Right lung (tissue), 10 donors: Measurements from ENCODE around the gene DHRS13. TPM values are rescaled to one million over a fixed set of nuclear protein-coding genes. Genes with fewer than 3 reads are reported as not detected.

Source experiments
- DNase-seq, 2 donors: peaks; one replicate each; pipeline ENCODE4 v3.0.0-alpha.2; 2013
- long read RNA-seq, 8 donors: transcript quantifications; one replicate each; lab custom pipeline, GENCODE V29; 2026
- polyA plus RNA-seq, 5 donors: library from polyadenylated mRNA; unstranded; fragments of 120-200 nt; gene quantifications; one replicate each; pipeline versions ENCODE4 v1.2.1 to v1.2.3, GENCODE V29; 2013; ENCODE audit warnings: inconsistent platforms in 1 of 5, low replicate concordance in 1 of 5; ENCODE audit not compliant: insufficient read length in 5 of 5, insufficient read depth in 1 of 5

DHRS13 gene, protein sequence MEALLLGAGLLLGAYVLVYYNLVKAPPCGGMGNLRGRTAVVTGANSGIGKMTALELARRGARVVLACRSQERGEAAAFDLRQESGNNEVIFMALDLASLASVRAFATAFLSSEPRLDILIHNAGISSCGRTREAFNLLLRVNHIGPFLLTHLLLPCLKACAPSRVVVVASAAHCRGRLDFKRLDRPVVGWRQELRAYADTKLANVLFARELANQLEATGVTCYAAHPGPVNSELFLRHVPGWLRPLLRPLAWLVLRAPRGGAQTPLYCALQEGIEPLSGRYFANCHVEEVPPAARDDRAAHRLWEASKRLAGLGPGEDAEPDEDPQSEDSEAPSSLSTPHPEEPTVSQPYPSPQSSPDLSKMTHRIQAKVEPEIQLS
- polyA plus RNA-seq: 1 to 10 TPM; 5.6 to 8.7 (median 6.8) TPM
- long read RNA-seq, donor 1, partial matches to known transcripts: 0 of 4 reads
- long read RNA-seq, donor 1, other reads (novel, unspliced or antisense): 0 of 4 reads
- long read RNA-seq, donor 2, partial matches to known transcripts: 0 of 6 reads
- long read RNA-seq, donor 2, other reads (novel, unspliced or antisense): 0 of 6 reads
- long read RNA-seq, donor 3, partial matches to known transcripts: 0 of 1 reads
- long read RNA-seq, donor 3, other reads (novel, unspliced or antisense): 0 of 1 reads
- long read RNA-seq, donor 4, partial matches to known transcripts: 0 of 3 reads
- long read RNA-seq, donor 4, other reads (novel, unspliced or antisense): 0 of 3 reads
- long read RNA-seq, donor 5, partial matches to known transcripts: 0 of 5 reads
- long read RNA-seq, donor 5, other reads (novel, unspliced or antisense): 0 of 5 reads
- long read RNA-seq, donor 6, partial matches to known transcripts: 0 of 3 reads
- long read RNA-seq, donor 6, other reads (novel, unspliced or antisense): 0 of 3 reads
- long read RNA-seq, donor 7, transcript DHRS13-201 (5 exons, 1,921 nt): major isoform, 10 of 13 reads
- long read RNA-seq, donor 7, partial matches to known transcripts: 0 of 13 reads
- long read RNA-seq, donor 7, other reads (novel, unspliced or antisense): 0 of 13 reads
- long read RNA-seq, donor 8, partial matches to known transcripts: 0 of 2 reads
- long read RNA-seq, donor 8, other reads (novel, unspliced or antisense): 0 of 2 reads

DNA sequence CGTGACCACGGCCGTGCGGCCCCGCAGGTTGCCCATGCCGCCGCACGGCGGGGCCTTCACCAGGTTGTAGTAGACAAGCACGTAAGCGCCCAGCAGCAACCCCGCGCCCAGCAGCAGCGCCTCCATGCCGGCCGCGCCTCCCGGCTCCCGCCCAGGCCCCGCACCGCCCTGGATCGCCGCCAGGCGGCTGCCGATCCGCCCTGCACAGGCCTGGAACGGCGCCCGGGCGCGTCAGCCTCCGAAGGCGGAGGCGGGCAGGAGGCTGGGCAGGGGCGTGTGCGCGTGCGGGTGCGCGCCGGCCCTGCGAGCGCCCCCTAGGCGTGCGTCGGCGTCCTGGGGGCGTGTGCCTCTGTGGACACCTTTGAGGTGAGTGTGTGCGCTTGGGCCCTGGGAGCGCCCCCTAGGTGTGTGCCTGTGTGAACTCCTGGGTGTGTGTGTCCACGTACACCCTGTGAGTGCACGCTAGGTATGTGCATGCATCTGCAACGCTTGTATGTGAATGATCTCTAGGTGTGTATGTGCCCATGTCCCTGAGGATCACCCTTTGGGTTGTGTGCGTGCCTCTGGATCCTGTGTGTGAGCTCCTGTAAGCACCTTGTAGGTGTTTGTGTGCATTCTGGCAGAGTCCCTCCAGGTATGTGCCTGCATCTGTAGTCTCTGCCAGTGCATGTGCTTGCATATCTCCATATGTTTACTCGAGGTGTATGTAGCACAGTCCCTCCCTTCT is at the start of gene DHRS13:
TSS of gene DHRS13 (minus strand) at position 261 of the 727 bp plus-strand sequence. CDS start at position 126, 135 bp downstream.
- DNase-seq: peak; percentile 91

DNA sequence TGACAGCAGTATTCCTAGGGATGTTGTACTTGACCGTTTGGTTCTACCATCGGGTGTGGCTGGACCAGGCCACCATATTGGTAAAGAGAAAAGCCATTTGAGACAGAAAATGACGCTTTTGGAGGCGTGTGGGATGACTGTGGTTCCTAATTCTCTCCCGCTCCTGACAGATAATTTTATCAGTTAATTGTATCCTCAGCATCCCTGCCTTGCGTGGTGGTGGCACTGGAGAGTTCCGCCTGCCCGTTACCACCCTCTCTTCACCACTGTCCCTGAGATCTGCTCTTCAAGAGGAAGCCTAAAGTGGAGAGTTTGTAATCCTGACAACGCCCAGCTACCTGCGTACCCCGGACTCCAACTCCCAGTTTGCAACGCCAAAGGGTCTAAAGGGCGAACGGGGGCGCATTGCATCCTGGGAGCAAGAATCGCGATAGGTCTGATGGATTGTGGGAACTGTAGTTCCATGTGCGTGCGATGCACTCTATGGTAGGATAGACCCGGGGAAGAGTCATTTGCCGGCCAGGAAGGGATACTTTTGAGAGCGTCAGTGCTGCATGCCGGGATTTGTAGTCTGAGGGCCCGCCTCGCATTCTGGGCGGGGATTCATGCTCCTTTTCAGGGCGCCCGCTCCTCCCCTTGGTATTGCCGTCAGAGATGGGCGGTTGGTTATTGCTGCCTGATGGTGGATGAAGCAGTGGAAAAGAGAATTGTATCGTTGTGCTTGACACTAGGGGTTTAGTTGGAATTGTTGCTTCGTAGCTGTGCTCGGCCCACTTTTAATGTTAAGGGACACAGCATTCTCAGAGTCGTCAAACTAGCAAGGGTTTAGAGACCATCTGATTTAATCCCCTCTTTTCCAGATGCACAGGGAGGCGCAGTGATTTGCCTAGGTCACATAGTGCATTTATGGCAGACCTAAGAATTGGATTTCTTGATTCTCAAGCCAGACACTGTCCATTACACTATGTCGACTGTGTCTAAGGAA is 49.4 kb upstream of the DHRS13 start:
- DNase-seq: peak; percentile 98

DNA sequence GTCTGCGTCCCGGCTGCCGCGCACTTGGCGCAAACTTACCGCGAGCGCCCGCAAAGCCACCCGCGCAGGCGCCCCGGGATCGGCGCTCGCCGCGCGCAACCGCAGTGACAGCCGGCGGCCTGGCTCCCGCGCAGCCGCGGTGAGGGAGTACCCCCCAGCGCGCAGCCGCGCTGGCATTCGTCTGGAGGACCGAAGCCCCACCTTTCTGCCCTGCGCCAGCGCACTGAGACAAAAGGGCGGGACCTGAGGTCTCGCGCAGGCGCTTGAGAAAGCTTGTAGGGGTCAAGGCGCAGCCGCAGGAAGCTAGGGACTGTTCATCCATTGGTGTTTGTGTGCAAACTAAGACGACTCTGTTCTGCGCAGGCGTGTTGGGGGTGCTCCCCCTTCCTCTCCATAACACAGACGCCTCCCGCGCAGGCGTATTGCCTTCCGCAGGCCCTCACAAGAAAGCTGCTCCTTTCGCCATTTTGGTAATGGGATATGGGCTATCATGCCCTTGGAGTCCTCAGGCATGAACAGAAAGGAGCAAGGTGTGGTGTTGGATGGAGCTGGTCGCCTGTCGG is 48.6 kb upstream of the DHRS13 start, which contains the start of gene PHF12:
TSS of gene PHF12 (minus strand) at position 91 of the 563 bp plus-strand sequence. CDS start 558 bp downstream, outside the sequence.
- DNase-seq: peak; percentile 100

DNA sequence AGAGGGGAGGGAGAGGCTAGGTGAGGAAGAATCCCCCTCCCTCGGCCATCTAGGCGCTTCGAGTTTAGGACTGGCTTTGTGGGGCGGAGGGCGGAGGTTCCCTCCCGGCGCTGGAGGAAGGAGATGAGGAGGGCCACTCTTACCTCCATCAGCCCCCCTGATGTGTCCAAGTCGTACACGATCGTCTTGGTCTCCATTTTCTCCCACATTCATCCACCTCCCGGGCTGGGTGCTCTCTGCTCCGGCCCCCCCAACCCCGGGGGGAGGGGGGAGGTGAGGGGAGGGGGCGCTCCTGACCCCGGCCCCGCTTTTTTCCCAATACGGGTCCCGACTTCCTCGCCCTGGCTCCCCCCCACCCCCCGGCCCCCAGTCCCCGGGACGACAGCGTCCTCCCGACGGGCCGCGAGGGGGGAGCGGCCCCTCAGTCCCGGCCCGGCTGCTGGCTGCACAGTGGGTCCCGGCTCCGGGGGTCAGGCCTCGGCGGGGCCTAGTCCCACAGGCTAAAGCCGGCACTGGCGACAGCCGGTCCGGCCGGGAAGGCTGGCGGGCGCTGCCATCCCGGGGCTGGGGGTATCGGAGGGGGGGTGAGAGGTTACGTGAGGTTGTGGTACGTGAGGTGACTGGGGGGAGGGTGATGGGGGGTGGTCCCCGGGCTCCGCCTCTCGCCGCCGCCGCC is 48.0 kb upstream of the DHRS13 start:
- DNase-seq: no peak

DNA sequence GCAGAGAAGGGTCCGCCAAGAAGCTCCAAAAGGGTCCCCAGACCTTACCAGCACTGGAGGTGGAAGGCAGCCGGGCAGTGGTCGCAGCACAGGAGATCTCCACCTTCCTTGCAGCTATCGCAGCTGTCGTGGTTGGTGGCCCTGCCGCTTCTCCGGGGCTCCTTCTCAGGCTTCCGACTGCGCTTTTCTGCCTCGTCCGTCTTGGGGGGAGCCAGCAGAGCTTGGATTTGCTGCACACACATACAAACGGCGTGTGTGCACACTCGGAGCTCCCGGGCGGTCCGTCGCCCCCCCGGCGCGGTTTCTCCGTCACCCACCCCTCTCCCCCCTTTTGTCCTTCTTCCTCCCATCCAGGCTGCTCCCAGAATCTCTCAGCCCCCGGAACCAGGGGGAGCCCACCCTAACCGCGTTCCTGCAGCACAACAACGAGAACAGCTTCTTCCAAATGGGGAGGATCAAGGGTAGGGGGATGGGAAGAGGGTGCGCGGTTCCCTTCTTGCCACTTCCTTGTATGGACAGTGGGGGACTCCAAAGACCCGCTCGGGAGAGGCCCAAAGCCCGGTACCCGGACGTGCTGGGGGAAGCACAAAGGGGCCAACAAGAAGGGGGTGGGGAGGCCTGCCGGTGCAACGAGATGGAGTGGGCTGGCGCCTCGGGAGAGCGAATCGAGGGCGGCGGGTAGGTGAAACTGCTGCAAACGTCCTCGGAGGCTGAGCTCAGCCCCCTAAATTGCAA is 47.3 kb upstream of the DHRS13 start:
- peak in 1 of 2 donors; percentile 50 for DNase-seq

DNA sequence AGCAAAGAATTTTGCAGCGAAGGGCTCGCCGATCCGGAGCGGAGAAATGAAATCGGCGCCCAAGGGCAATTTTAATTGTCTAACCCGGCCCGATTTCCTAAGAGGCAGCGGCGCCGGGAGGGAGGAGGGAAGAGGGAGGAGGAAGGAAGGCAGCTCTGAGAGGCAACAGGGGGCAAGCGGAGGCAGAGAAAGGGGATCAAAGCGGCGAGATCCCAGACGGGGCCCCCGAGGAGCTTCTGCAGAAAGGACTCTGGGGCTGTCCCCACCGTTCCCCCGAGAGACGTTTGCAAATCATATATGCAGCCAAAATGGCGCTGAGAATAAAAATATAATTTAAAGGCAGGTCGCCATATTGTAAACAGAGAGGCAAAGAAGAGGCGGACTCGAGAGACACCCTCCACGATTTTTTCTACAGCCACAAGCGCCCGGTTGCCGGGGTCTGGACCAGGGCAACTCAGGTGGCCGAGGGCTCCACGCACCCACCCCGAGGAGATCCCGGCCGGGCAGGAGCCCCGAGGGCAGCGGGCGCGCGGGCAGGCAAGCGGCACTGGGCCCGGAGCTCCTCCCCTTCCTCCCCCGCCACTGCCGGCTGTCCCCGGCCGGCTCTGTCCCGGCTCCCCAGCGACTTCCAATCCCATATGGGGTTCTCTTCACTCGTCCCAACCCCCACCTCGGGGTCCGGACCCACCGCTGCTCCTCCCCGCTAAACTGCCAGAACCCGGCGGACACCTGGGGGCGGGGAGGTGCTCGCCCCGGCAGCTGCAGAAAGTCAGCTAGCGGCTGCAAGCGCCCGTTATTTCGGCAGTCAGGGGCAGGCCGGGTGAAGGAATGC is 46.5 kb upstream of the DHRS13 start:
- peak; percentile 60 to 67 for DNase-seq

DNA sequence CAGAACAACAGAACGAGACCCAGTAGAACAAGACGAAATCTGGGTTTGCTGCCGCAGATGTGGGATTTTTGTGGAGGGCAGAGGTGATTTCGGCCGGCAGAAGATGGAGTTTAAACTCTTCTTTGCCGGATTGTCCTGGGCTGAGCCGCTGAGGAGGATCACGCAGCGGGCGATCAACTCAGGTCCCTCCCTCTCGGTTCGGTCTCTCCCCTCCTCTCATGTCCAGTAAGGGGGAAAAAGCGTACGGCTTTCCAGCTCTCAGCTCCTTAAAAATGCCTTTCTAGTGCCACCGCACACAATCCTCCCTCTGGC is 46.0 kb upstream of the DHRS13 start:
- no peak for DNase-seq

DNA sequence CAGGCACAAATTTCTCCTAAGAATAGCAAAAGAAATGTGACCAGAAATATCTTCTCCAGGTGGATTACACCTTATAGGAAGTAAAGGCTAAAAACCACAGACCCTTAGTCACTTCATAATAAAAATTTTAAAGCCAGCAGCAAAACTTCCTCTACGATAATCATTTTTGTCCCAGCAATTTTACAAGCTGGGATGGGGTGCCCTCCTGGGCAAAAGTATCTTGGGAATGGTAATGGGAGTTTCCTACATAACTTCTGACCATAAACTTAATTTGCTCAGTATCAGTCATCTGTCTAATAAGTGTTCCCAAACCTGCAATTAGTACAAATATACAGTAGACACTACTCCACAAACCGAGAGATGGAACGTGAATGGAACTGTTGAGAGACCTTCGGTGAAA is 45.5 kb upstream of the DHRS13 start:
- DNase-seq: no peak

DNA sequence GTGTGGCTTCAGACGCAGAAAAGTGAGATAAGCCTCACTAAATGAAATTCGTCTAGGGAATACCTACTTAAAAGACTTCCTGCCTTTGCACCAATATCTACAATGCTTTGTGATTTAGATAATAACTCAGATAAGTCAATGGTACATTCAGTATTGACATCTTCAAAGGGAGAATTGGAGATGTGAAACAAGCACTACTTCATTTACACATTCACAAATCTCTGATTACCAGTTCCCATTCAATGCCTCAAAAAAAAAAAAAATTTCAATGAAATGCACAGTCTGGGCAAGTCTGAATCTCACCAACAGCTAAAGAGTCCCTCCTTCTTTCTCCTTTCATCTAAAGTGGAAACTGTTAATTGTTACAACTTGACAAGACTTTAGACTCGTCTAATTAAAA is 44.8 kb upstream of the DHRS13 start:
- DNase-seq: no peak

DNA sequence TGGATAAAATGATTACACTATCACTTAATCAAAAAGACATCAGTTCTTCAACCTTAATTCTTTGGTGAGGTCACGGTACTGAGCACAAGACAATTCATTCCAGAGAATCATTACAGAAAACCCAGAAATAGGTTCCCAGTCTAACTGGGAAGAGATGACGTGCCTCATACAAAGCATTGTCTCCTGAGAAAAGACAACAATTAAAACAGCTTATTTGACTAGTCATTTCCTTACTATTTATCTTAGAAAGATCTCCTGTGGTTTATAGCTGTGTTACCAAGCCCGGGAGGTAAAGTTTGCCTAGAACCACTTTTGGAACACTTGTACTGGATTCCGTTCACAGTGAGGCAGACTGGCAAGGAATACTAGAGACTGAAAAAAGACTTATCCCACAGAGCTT is 43.4 kb upstream of the DHRS13 start:
- no peak for DNase-seq

DNA sequence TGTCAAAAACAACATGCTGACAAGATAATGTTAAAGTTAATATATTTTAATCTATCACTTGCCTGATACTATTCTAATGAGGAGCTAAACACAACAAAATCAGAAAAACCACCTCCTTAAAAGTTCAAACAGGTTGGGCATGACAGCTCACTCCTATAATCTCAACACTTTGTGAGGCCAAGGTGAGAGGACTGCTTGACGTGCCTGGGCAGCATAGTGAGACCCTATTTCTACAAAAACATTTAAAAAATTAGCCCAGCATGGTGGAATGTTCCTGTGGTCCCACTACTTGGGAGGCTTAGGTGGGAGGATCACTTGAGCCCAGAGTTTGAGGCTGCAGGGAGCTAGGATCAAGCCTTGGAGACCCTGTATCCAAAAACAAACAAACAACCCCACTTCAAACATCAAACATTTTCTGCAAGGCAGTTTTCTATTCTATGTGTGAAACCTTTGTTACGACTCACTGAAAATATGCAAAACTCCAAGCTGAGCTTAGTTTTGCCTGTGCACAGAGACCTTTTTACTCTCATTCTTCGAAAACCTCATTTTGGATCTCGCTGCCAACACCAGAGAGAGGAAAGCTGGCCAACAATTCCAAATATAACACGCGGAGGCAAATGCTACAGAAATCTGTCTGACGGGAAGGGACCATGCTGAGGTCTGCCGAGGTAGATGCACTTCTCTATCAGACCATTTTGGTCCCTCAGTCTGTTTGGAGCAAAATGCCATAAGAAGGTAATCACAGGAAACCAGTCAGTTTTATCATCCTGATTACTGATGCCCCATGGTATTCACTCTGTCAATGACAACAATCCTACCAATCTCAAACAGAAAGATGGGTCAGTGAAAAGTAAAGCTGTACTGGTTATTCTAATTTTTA is 42.2 kb upstream of the DHRS13 start:
- no peak for DNase-seq

DNA sequence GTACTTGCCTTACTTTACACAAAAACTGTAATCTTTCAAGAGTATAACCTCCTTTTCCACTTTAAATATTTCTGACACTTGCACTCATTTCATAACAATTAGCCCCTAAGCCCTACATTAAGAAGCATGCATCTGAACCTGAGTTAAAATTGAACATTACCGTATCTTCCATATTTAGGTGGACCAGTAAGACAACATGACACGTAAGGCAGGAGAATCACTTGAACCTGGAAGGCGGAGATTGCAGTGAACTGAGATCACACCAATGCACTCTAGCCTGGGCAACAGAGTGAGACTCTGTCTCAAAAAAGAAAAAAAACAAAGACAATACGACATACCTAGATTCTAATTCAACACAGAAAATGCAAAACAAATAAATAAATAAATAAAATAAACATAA is 41.5 kb upstream of the DHRS13 start:
- DNase-seq: no peak

DNA sequence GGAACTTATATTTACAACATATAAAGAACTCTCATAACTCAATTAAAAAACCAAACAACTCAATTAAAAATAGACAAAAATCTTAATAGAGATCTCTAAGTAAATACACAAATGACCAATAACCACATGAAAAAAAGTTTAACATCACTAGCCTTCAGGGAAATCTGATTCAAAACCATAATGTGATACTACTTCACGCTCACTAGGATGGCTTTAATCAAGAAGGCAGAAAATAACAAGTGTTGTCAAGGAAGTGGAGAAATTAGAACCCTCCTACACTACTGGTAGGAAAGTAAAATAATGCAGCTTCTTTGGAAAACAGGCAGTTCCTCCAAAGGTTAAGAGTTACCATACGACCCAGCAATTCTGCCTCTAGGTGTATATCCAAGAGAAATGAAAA is 40.0 kb upstream of the DHRS13 start:
- DNase-seq: no peak

DNA sequence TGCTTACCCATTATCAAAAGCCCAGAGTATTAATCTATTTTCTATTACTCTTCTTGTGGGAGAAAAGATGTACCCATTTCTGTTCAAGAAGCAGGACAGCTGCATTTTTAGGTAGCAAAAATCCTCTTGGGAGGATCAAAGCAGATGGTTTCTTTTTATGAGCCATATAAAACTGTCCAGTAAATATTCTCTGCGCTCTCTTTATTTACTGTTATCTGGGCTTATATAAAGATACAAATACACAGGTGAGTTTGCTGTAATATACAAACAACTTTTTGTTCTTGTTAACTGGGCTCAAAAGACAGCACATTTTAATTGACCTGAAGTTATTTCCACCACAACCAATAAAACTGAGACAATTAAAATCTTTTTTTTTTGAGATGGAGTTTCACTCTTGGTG is 38.4 kb upstream of the DHRS13 start:
- no peak for DNase-seq

DNA sequence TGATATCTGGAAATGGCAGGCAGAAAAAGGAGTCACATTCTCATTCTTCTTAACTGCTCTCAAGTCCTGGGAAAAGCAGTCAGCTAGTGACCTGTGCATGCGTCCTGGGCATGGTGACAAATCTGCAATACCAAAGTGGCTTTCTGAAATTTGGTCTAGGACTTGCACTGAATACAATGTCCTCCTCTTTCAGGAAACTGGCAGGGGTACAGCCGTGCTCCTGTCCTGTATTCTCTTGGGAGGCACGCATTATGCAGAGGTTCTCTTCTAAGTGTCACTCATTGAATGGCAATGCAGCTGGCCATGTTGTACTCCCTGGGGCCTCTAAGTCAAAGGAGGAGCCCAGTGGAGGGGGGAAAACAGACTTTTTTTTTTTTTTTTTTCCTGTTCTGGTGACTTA is 37.8 kb upstream of the DHRS13 start:
- no peak for DNase-seq

DNA sequence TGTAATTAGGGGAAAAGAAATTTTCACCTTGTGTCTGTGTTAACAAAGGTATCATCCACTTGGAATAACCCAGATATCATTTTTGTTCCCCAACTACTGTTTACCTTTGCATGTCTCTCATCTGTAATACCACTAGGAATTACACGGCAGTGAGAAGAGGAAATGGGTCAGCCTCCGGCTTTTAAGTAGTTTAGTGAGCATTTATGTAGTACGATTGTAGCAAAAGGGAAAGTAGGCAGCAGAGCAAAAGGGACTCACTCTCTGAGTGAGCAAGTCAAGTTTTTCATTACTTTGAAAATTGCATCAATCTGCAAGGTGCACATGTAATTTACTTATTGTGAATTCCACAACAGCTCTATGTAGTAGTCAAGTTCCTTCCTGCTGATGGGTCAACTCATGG is 37.3 kb upstream of the DHRS13 start:
- DNase-seq: no peak

DNA sequence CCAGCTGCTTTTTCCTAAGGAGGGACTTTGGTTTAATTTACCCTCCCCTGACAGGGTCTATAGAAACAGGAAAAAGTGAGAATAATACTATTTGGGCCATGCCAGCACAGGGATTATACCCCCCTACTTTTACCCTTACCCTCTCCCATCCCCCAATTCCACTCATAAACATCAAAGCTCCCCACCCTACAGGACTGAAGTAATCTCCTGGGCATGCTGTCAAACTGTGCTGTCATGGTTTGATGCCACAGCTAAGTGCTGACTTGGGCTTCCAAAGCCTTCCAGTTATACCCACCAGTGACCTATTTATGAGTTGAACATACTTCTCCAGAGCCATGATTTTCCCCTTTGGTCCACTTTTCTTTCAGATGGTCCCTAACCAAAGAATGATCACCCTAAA is 35.7 kb upstream of the DHRS13 start:
- no peak for DNase-seq
